ENCODE measurements around the gene SNF8.

GRCh38 chr17:48993305-48993704 is 48.7 kb upstream of the SNF8 start:
- TF ChIP-seq FOXP1 (CRISPR knock-in tag; IDR thresholded peaks at IDR 0.05; ENCODE audit: borderline replicate concordance) = no peak
- no peak for TF ChIP-seq NR3C1 (CRISPR knock-in tag; conservative IDR thresholded peaks at IDR 0.05; ENCODE audit: low read depth)
- TF ChIP-seq, protein P1, sequence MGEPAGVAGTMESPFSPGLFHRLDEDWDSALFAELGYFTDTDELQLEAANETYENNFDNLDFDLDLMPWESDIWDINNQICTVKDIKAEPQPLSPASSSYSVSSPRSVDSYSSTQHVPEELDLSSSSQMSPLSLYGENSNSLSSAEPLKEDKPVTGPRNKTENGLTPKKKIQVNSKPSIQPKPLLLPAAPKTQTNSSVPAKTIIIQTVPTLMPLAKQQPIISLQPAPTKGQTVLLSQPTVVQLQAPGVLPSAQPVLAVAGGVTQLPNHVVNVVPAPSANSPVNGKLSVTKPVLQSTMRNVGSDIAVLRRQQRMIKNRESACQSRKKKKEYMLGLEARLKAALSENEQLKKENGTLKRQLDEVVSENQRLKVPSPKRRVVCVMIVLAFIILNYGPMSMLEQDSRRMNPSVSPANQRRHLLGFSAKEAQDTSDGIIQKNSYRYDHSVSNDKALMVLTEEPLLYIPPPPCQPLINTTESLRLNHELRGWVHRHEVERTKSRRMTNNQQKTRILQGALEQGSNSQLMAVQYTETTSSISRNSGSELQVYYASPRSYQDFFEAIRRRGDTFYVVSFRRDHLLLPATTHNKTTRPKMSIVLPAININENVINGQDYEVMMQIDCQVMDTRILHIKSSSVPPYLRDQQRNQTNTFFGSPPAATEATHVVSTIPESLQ (CRISPR knock-in tag; IDR thresholded peaks at IDR 0.05) = no peak
- no peak for TF ChIP-seq CTCF (IDR thresholded peaks at IDR 0.05)
- TF ChIP-seq PRRX2 (CRISPR knock-in tag; IDR thresholded peaks at IDR 0.05) = no peak
- TF ChIP-seq, protein P2, sequence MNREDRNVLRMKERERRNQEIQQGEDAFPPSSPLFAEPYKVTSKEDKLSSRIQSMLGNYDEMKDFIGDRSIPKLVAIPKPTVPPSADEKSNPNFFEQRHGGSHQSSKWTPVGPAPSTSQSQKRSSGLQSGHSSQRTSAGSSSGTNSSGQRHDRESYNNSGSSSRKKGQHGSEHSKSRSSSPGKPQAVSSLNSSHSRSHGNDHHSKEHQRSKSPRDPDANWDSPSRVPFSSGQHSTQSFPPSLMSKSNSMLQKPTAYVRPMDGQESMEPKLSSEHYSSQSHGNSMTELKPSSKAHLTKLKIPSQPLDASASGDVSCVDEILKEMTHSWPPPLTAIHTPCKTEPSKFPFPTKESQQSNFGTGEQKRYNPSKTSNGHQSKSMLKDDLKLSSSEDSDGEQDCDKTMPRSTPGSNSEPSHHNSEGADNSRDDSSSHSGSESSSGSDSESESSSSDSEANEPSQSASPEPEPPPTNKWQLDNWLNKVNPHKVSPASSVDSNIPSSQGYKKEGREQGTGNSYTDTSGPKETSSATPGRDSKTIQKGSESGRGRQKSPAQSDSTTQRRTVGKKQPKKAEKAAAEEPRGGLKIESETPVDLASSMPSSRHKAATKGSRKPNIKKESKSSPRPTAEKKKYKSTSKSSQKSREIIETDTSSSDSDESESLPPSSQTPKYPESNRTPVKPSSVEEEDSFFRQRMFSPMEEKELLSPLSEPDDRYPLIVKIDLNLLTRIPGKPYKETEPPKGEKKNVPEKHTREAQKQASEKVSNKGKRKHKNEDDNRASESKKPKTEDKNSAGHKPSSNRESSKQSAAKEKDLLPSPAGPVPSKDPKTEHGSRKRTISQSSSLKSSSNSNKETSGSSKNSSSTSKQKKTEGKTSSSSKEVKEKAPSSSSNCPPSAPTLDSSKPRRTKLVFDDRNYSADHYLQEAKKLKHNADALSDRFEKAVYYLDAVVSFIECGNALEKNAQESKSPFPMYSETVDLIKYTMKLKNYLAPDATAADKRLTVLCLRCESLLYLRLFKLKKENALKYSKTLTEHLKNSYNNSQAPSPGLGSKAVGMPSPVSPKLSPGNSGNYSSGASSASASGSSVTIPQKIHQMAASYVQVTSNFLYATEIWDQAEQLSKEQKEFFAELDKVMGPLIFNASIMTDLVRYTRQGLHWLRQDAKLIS (CRISPR knock-in tag; IDR thresholded peaks at IDR 0.05; ENCODE audit: borderline replicate concordance) = no peak
- no peak for TF ChIP-seq FOXP4 (CRISPR knock-in tag; IDR thresholded peaks at IDR 0.05)
- no peak for TF ChIP-seq IRF1 (CRISPR knock-in tag; IDR thresholded peaks at IDR 0.05)
- TF ChIP-seq TEAD1 (CRISPR knock-in tag; IDR thresholded peaks at IDR 0.05) = no peak
- TF ChIP-seq ZNF138 (CRISPR knock-in tag; conservative IDR thresholded peaks at IDR 0.05) = no peak
- no peak for TF ChIP-seq KAT7 (CRISPR knock-in tag; IDR thresholded peaks at IDR 0.05; ENCODE audit: borderline replicate concordance)
- TF ChIP-seq CREB1 (CRISPR knock-in tag; IDR thresholded peaks at IDR 0.05) = no peak
- no peak for TF ChIP-seq JUN (CRISPR knock-in tag; IDR thresholded peaks at IDR 0.05)
